NCI-H226 (cell line): ENCODE data around the gene CACNA2D1.
"Not testable (repeated sequence)": the region's sequence is repeated elsewhere in the genome, so short reads cannot be mapped to it uniquely, and the experiment has no call there.

Experiments
- DNase-seq: peaks from one replicate; pipeline ENCODE4 v3.0.0-alpha.2; 2015

Gene CACNA2D1

GRCh38 chr7:82021713-82022112 lies 421.9 kb downstream of the CACNA2D1 start:
- DNase-seq, result no peak

DNA sequence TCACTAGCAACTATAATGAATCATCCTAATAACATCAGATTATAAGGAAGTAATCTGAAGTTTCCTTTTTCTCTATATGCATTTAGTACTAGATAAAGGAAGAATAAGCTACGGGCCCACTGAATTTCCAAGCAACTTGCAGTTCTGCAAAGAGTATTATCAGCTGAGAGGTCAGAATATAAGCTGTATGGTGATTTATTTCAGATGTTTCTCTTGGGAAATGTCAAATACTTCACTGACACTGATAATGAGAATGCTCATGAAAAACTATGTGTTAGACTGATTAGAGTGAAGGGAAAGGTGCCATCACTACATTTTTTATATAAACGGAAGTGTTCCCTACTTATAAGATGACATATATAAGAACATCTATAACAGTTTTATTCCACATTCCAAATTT lies 422.5 kb downstream of the CACNA2D1 start:
- DNase-seq, result peak; percentile 9

DNA sequence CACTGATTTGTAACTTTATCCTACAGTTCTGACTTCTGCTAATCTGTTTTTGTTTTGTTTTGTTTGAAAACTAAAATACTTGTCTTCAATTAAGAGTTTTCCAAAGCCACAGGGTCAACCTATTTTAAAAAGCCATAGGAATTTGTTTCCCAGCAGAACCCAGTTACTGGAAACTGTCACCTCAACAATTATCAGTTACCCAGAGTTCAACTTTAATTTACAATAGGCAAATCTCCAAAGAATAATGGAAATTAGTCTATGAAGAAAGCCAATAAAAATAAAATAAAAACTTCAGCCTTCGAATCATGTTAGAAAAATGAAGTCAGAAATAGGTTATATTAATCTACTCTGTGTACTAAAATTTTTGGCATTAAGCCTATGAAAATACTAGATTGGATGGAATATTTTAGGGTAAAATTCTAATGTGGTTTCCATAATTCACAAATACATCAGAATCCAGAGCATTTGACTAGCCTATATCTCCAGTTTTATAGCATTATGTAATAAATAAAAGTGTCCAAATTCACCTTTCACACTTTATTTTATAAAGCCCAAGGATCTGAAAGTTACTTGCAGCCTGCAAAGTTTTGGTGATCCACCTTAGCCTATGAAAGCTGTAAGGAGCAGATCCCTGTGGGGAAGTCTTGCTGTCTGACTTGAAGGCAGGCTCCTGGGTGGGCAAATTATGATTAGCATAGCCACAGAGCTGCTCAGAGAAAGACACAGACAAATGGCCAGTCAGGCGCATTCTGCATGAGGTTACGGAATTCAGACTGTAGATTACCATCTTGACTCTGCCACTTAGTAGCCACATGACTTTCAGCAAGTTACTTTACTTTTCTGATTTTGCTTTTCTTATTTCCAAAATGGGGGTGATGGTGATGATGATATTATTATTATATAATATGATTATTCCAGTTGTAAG lies 423.8 kb downstream of the CACNA2D1 start:
- no peak for DNase-seq

DNA sequence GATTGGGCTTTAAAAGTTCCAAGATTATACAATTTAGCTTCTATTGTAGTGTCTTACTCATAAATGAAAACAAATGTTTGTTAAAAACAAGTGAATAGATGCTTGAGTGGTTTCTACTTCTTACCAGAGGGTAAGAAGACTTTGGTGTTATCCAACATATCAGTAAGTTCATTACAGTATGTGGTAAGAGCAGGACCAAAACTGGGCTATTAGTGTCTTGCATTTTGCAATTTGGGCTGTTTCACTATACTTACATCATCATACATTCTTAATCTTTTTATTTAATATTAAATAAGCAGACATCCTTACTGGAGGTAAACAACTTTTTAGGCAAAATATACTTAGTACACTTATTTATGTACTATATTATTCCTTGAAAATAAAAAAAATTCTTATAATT lies 425.4 kb downstream of the CACNA2D1 start:
- DNase-seq, result no peak

- peak; percentile 23 for DNase-seq
These were observed 426.1 kb downstream of the CACNA2D1 start for GRCh38 chr7:82017334-82017943.

DNA sequence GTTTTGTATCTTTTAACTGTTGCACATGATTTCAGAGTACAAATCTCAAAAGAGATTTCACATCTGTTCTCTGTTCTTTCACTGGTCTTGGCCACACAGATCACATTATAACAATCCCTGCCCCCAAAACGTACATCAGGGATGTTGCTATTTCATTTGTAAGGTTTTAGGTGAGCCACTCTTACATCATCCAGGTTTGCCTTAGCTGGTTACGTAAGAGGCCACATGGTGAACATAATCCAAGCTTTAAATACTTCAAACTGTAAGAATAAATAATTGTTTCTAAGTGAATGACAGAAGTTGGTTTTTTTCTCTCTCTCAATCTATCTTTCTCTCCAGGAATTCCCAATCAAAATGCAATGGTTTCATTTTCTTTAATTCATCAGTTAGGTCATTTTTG lies 427.8 kb downstream of the CACNA2D1 start:
- DNase-seq, result no peak

- not testable (repeated sequence) for DNase-seq
These were observed 429.0 kb downstream of the CACNA2D1 start for GRCh38 chr7:82014574-82014973.

- no peak for DNase-seq
These were observed 431.1 kb downstream of the CACNA2D1 start for GRCh38 chr7:82012453-82012852.

DNA sequence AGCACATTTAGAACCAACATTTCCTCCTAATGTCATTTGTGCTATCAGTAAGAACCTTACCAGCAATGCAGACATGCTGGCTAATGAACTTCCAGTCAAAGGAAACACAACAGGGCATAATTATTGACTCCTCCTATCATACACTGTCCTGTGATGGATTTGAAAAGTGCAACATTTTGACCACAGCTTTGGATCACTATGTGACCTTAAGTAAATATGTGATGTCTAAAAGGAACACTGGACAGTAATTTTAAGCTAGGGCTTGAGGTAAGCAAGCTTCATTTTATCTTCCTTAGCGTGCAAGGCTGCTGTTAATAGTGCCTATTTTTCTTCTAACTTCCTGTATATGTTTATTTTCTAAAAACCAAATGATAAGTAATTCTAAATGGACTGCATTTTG lies 433.2 kb downstream of the CACNA2D1 start:
- no peak for DNase-seq

- no peak for DNase-seq
These were observed 436.3 kb downstream of the CACNA2D1 start for GRCh38 chr7:82007315-82007714.

- no peak for DNase-seq
These were observed 438.5 kb downstream of the CACNA2D1 start for GRCh38 chr7:82005056-82005455.

DNA sequence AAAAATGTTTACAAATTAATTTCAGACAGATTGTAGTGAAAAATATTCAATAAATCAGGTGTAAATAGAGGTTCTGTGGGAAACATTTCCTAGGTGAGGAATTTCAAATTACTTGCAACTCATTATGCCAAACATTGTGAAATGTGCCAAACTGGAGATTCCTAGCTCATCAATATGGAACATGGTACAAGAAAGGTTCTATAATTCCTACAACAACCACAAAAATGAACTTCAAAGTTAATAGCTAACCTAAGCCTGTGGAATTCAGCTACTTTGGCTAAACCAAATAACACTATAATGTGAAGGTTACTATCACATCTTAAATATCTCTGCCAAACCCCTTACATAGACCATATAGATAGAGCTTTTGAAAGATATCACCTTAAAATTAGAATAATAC lies 450.4 kb downstream of the CACNA2D1 start:
- DNase-seq, result no peak

DNA sequence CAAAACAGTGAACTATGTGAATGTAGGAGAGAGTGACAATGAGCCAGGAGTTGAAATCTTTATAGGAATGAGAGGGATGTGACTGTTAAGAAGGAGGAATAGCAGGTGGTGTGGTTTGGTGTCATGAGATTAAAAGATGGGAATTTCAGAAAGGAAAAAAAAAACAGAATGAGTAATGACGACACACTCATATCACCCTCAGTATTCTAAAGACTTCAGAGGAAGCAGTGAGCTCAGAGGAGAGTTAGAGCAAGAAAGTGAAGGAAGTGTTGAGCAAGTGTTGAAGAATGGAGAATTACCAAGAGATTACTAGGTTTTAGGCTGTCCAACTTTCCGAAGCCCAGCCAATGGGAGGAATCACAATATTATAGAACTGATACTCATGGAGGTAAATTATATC lies 453.2 kb downstream of the CACNA2D1 start:
- DNase-seq, result peak; percentile 71

DNA sequence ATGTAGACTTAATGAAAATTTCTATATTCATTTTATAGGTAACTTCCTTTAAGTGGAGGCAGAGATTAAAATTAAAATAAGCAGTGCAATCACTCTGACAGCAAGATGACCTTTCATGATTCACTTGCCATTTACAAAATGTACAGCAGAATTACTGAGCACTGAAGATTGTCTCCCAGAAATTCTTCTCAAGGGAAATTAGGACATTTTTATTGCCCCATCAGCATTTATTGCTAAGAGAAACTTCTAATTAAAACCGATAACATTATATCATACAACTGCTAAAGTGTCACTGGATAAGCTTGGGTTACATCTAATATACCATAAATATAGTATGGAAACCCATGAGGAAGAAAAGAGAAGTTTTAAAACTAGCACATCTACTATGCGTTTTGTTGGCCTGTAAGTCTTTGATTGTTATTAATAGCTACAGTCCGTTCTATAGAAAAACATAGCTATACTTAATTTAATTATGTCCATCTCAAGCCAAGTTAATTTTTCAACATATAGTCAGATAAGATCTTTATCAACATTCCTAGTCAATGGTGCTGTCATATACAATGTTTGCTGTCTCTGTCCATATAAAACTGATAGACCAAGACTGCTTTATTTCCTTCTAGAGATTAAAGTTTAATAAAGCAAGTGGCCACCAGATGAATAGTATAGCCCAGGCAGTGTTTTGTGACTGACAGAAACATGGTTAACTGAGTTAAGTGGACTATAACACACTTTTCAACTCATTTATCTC lies 456.7 kb downstream of the CACNA2D1 start:
- no peak for DNase-seq

DNA sequence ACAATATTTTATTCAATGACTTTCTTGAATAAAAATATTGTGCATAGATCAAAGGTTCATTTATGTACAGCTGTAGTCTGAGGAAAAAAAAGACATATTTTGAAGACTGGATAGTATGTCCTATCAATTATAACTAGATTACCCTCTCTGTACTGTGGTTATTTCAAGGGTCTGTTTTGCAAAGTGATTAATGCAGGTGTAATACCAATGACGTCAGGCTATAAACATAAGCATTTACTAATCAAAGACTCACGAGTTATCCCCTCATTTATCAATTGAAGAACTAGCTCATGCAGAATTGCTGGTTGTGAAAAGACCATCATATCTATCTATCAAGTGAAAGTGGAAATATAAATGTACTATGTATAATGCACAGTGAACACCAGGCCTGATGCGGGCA lies 460.2 kb downstream of the CACNA2D1 start:
- DNase-seq, result no peak

DNA sequence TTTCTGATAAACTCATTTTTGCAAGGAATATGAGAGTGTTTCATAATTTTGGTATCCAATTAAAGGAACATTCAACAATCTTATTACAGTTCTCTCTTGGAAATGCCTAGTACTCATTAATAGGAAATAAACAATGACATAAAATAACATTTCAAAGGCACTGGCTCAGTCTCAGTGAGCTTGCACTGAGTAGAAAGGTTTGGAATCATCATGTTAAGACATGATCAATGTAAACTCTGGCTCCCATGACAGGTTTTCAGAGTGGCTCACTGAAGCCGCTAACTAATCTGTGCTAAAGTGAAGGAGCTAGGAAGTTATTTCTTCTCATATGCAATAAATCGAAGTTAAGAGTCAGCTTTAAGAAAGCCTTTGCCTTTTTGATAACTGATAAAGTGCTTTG lies 470.5 kb downstream of the CACNA2D1 start:
- DNase-seq, result no peak

DNA sequence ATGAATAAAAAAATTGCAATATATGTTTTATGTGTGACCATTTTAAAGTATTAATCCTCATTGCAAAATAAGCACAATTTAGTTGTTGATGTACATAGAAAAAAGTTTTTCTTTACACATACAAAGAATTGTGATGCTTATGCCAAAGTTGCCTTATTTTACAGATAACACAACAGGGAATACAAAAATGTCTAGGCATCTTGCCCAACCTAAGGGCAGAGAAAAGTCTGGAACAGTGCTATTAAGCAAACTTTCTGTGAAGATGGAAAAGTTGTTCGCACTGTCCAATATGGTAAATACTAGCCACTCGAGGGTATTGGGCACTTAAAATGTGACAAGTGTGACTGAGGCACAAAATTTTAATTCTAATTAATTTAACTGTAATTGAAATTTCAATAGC lies 483.6 kb downstream of the CACNA2D1 start:
- DNase-seq, result no peak

- no peak for DNase-seq
These were observed 486.1 kb downstream of the CACNA2D1 start for GRCh38 chr7:81957517-81957916.

DNA sequence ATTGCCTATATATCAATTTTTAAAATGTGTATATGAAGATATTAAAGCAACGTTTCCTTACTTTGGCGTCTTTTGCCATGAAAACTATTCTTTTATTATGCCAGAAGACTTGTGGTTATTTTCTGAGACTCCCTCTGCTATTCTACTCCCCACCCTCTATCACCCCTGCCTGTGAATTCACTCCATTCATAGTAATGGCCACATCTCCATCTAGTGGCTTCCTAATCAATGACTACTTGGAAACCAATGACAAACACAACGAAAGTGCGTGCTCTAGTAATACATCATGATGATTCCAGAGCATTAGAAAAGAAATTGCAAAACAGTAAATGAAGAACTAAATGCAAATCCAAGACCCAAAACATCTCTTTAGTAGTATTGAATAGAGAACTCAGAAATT lies 487.1 kb downstream of the CACNA2D1 start:
- DNase-seq, result no peak

DNA sequence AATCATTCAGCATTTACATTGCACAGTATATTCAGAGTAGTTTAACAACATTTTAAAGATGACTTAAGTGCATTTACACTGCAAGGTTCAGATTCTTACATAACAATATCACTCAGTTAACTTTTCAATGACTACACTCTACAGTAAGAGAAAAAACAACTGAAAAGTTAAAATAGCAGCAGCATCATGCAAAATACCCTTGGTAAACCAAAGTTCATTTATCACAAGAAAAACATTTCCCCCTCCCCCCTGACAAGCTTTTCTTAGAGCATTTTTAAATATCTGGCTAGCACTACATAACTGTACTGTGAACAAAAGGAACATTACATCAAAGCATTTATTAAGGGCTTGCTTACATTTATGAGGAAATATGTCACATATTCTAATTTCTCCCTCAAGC lies 494.3 kb downstream of the CACNA2D1 start:
- no peak for DNase-seq

- no peak for DNase-seq
These were observed 499.5 kb downstream of the CACNA2D1 start for GRCh38 chr7:81944058-81944457.

DNA sequence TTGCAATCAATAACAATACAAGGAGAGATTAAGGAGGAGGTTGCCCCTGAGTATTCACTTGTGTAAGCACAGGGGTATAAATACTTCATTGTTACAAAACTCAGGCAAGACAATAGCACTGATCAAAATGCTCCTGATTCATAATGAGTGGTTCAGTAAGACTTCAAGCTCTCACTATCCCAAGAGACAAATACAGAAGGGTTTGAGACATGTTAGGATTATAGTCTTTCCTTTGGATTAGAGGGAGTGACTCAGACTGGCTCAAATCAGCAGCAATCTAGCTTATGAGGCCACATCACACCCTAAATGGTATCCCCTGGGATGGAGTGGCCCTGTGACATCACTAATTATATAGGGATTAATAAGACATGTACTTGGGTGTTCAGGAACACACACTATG lies 506.5 kb downstream of the CACNA2D1 start:
- DNase-seq, result no peak

- DNase-seq, result no peak
These were observed 508.8 kb downstream of the CACNA2D1 start for GRCh38 chr7:81934596-81935301.
